Upper lobe of right lung (tissue), 1 donor: Measurements from ENCODE around the gene H3-3A. TPM values are rescaled to one million over a fixed set of nuclear protein-coding genes. Genes with fewer than 3 reads are reported as not detected.

Experiments used
- ATAC-seq: fragments of 200-7000 bp; cut with Tn5 transposase; one replicate; pipeline ENCODE4 v1.9.1; 2020; ENCODE audit warnings: mild to moderate bottlenecking, moderate library complexity
- DNase-seq: peaks from one replicate; pipeline ENCODE4 v3.0.0-alpha.2; 2020
- H3K27ac ChIP-seq: fragments of 200-600 bp; one replicate; pipeline ENCODE4 v1.8.0; 2022
- H3K27me3 ChIP-seq: fragments of 200-600 bp; one replicate; pipeline ENCODE4 v1.8.0; 2022; ENCODE audit warnings: mild to moderate bottlenecking
- H3K36me3 ChIP-seq: fragments of 200-600 bp; one replicate; pipeline ENCODE4 v1.8.0; 2022
- H3K4me1 ChIP-seq: fragments of 200-600 bp; one replicate; pipeline ENCODE4 v1.8.0; 2022
- H3K4me3 ChIP-seq: fragments of 200-600 bp; one replicate; pipeline ENCODE4 v1.8.0; 2022; ENCODE audit warnings: mild to moderate bottlenecking
- H3K9me3 ChIP-seq: fragments of 200-600 bp; one replicate; pipeline ENCODE4 v1.8.0; 2022
- intact Hi-C: fragments of 100-400 bp; cut with DNase I; formaldehyde crosslinking; loops from one replicate; pipeline ENCODE4 v1.11.0; 2022
- total RNA-seq: library from RNA; stranded (reverse); fragmentation: NEBNext Ultra II Directional; extraction: Animal tissue kit (Norgen Biotek cat#: 25700); gene quantifications from one replicate; pipeline ENCODE4 v1.2.1, GENCODE V29; 2021
- TF ChIP-seq, protein P1 (sequence below): fragments of 200-600 bp; IDR thresholded peaks from one replicate; pipeline ENCODE4 v1.8.0; 2022; ENCODE audit warnings: antibody characterized with exemption
- donor health status: DM: no; HTN: yes; CAD: no; lungs with severe emphysema.

H3-3A gene
- total RNA-seq, 1 donor from 2014 or later, result 435 TPM

DNA sequence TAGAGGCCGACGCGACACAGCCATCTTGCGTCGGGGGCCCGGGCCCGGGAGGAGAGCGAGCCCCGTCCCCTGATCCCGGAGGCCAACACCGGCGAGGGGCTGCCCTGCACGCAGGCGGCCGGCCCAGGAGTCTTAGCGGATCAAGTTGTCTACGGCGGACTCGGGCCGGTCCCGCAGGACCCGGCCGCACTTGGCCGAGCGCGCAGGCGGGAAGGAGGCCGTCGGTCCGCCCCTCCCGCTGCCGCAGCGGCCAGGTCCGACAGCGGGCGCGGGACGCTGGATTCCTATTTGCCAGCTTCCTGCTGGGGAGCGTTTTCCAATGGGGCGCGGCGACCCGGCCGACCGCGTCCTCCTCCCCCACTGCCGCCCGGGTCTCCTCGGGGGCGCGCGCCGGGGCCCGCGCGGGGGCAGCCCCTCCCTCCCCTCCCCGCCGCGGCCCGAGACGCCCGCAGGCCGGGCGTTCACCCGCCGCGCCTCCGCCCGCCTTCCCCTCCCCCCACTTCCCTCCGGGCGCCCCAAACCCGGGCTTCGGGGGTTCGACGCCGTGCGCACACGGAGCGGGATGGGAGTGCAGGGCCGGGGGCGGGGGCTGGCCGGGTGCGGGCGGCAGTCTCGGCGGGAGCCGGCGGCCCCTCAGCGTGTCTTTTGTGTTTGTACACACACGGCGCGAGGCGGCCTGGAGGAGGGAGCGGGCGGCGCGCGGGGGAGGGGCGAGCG, 517 bp upstream of the H3-3A start:
- TF ChIP-seq, protein P1, sequence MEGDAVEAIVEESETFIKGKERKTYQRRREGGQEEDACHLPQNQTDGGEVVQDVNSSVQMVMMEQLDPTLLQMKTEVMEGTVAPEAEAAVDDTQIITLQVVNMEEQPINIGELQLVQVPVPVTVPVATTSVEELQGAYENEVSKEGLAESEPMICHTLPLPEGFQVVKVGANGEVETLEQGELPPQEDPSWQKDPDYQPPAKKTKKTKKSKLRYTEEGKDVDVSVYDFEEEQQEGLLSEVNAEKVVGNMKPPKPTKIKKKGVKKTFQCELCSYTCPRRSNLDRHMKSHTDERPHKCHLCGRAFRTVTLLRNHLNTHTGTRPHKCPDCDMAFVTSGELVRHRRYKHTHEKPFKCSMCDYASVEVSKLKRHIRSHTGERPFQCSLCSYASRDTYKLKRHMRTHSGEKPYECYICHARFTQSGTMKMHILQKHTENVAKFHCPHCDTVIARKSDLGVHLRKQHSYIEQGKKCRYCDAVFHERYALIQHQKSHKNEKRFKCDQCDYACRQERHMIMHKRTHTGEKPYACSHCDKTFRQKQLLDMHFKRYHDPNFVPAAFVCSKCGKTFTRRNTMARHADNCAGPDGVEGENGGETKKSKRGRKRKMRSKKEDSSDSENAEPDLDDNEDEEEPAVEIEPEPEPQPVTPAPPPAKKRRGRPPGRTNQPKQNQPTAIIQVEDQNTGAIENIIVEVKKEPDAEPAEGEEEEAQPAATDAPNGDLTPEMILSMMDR, result no peak
- H3K36me3 ChIP-seq, result peaks cover 23% of the 10 kb centered on the region
- peaks cover 33% of the 10 kb centered on the region for H3K4me1 ChIP-seq
- ATAC-seq, result peak; percentile 85
- H3K4me3 ChIP-seq, result peak overlapping the region; percentile 77
- H3K27me3 ChIP-seq, result no peaks in the 10 kb centered on the region
- DNase-seq, result peak; percentile 94
- H3K27ac ChIP-seq, result peak overlapping the region; percentile 99
- intact Hi-C loops, result loop anchor here (10.0 kb wide), 1 partner anchor 67 kb away; the partner anchor contains the start of gene SDE2
- H3K9me3 ChIP-seq, result no peaks in the 10 kb centered on the region

DNA sequence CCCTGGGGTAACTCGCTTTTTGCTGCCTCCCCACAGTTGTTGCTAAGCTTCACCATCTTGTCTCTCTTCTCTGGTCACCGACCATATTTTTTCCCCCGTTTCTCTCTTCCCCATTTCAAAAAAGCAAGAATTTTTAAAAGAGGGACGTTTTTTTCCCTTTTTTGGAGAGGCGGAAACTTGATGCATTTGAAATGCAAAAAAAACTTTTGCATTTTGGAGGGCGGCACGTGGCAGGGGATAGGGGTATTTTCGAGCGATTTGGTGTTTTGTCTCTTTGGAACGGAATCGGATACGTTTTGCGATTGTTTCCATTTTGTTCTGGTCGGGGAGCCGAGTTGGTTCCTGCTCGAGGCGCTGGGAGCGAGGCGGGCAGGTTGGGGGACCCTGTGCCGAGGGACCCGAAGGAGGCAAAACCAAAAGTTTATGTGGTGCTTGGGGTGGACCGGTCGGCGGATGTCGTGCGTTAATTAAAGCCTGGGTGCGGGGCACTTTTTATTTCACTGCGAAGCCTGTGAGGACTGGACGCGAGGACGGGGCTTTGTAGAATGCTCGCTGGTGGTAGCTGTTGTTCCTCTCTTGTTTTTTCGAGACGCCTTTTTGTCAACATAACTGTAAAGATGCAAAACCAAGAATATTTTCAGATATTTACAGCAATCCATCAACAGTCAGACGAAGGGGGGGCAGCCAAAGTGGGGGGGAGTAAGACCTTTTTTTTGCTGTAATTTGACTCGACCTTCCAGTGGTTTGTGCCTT, 884 bp downstream of the H3-3A start:
- DNase-seq (peak; percentile 72), ATAC-seq (peak; percentile 0)
- Histone ChIP-seq H3K27ac (peak overlapping the region; percentile 99), H3K4me1 (peaks cover 42% of the 10 kb centered on the region), H3K27me3 (no peaks in the 10 kb centered on the region), H3K4me3 (peak overlapping the region; percentile 77), H3K36me3 (peaks cover 33% of the 10 kb centered on the region), H3K9me3 (no peaks in the 10 kb centered on the region)
- TF ChIP-seq, protein P1, result no peak
- intact Hi-C loops, result loop anchor here (10.0 kb wide), 1 partner anchor 69 kb away; the partner anchor contains the start of gene SDE2

DNA sequence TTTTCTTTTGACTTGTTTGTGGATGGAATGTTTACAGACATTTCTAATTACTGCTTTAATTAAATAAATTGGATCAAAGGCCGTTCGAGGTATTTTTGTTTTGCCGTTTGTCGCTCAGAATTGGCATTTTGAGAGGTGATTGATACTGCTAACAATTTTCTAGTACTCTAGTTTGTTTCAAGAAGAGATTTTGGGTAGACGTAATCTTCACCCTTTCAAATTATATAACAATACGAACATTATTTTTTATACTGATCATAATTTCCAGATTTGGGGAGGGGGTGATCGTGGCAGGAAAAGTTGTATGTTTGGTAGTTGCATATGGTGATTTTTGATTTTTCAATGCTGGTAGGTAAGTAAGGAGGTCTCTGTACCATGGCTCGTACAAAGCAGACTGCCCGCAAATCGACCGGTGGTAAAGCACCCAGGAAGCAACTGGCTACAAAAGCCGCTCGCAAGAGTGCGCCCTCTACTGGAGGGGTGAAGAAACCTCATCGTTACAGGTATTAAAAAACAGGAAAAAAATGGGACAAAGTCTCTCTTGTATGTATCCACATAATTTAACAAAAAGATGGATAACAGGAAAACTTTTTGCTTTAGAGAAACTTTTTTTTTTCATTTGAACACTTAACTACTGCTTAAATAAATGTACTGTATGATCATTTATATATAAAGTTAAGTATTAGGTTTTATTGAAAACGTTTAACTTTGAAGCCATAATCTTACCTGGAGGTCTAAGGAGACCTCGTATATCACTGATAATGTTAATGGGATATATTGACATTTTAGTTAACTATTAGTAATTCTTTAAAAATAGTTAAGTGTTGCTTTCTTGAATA, 1.7 kb downstream of the H3-3A start:
- intact Hi-C loops, result loop anchor here (10.0 kb wide), 1 partner anchor 69 kb away; the partner anchor contains the start of gene SDE2
- TF ChIP-seq, protein P1, result peak; percentile 69
- Histone ChIP-seq H3K27ac (peak overlapping the region; percentile 99), H3K27me3 (no peaks in the 10 kb centered on the region), H3K4me1 (peaks cover 46% of the 10 kb centered on the region), H3K4me3 (peak overlapping the region; percentile 77), H3K9me3 (no peaks in the 10 kb centered on the region), H3K36me3 (peaks cover 36% of the 10 kb centered on the region)
- ATAC-seq, result no peak
- DNase-seq, result no peak

DNA sequence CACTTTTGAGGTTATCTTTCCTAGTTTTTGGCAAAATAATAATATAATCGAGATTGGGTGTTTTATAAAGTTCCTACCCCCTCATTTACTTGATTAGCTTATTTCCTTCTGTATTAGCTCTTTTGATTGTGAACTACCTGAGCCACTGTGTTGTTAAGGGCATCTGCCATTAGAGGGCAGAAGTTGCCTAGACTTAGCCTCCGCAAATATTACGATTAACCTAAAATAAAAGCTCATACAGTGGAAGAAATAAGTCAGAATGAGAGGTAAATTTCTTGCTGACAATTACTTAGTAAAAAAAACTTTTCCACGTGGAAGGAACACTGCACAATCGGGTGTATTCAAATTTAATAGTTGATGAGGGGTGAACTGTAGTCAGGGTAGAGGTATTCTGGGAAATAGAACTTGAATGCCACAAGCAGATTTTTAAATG, 2.3 kb downstream of the H3-3A start:
- H3K36me3 ChIP-seq, result peaks cover 43% of the 10 kb centered on the region
- H3K27me3 ChIP-seq, result no peaks in the 10 kb centered on the region
- H3K4me1 ChIP-seq, result peaks cover 51% of the 10 kb centered on the region
- H3K9me3 ChIP-seq, result no peaks in the 10 kb centered on the region
- peak overlapping the region; percentile 99 for H3K27ac ChIP-seq
- intact Hi-C loops, result loop anchor here (5.0 to 10.0 kb wide), 2 partner anchors 57 to 70 kb away; partner anchors contain the start of gene SDE2
- TF ChIP-seq, protein P1, result peak; percentile 54
- ATAC-seq, result no peak
- no peak for DNase-seq
- peak overlapping the region; percentile 77 for H3K4me3 ChIP-seq

DNA sequence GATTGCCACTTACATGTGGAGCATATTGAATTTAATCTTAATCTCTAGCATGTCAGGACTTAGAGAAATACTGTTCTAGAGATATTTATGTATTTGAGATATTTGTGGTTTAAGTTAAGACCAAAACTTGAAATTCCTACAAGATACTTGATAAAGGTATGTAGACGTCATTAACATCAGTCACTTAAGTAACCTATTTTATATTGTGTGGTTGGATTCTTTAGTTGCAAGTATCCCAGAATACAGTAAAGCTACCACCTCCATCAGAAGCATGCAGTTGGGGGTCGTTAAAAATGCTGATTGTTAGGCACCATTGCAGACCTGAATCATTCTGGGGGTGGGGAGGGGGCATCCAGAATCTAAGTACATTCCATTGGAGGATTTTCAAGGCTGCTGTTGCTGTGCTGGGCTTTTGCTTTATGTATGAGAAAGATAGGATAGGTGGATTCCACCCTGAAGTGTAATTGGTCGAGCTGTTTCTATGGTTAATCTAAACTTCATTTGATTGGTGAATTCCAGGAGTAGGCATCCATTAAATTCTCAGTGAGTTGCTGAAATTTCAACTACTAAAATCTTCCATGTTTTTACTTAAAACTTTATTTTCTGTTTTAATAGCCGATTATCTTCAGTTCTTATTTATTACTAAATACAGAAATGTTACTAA, 4.0 kb downstream of the H3-3A start:
- Histone ChIP-seq H3K9me3 (no peaks in the 10 kb centered on the region), H3K36me3 (peaks cover 55% of the 10 kb centered on the region), H3K27ac (no peak overlapping the region), H3K27me3 (no peaks in the 10 kb centered on the region), H3K4me3 (no peak overlapping the region), H3K4me1 (peaks cover 42% of the 10 kb centered on the region)
- no peak for ATAC-seq
- TF ChIP-seq, protein P1, result no peak
- DNase-seq, result no peak
- intact Hi-C loops, result loop anchor here (5.0 to 10.0 kb wide), 2 partner anchors 56 to 72 kb away; partner anchors contain the start of gene SDE2
